GM21528 (cell line): ENCODE data around the gene BAG5.
"Not testable (repeated sequence)": the region's sequence is repeated elsewhere in the genome, so short reads cannot be mapped to it uniquely, and the experiment has no call there.

ENCODE experiments used
- ATAC-seq: cut with Tn5 transposase; IDR thresholded peaks from one replicate; pipeline ENCODE4 v1.9.1; 2021; ENCODE audit warnings: mild to moderate bottlenecking, moderate library complexity; ENCODE audit not compliant: unreplicated experiment, low FRiP score

BAG5 gene

DNA sequence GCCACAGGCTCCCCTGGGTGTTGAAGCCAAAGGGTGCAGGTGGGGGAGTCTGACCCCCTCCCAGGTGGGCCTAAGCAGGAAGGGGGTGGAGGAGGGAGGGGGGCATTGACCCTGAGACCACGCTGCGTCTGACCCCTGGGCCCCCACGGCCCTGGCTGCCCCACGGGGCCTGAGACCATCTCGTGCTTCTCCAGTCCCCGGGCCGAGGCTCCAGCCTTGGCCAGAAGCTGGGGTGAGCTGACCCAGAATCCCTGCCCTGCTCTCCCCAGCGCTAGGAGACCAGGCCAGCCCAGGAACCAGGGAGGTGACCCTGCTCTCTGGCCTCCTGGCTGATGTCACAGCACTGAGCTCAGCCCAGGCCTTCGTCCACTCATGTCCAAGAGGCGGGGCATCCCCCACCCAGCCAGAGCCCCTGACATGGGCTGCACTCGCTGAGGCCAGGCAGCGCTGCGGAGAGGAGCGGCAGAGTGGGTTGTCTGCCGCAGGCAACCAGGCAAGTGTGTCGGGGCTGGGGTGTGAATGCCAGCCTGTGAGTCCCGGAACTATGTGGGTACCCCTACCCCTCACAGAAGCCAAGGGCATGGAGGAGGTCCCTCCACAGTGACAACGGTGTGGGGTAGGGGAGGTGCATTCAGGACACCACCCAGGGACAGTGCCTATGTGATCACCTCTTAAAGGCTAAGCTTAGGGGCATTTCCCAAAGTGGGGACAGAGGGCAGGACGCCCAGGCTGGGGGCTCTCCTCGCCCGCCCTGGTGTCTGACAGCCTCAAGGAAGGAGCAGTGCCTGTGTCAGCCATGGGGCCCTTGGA, 27.2 kb downstream of the BAG5 start:
- ATAC-seq = no peak

DNA sequence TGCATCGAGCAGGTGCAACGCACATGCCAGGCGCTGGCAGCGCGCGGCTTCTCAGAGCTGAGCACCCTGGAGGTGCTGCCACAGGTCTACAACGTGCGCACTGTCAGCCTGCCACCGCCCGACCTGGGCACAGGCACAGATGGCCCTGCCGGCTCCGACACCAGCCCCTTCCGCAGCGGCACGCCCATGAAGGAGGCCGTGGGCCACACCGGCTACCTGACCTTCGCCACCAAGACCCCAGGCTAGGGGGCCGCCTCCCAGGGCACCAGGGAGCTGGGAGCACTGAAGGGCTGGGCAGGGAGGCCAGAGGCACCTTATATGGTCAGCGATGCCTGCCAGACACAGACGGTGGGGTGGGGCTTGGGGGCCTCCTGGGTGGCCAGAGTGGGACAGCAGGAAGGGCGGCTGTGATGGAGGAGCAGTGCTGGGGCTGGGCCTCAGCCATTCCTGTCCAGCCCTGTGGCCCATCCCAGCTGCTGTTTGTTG, 27.8 kb downstream of the BAG5 start:
- ATAC-seq = no peak

DNA sequence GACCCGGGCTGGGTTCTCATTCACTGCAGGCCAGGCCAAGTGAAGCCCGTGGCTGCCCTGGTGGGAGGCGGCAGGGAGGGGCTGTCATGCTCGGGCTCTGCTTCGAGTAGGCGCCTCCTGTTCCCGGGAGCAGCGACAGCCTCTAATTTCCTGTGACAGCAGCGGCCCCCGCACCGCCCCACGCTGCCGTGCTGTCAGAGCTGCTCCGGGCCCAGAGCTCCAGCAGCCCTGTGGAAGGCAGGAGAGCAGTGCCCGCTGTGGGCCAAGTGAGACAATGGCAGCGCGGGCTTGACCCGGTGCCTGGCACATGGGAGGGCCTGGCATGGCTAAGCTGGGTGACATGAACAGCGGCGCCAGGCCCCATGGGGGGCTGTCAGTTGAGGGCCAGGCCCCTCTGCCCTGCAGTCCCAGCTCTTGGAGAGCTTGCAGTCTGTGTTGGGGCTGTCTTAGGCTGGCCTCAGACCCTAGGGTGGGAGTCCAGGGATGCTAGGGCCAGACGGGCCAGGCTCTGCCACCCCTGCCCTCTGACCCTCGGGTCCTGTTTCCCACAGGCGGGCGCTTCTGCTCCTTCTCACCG, 28.4 kb downstream of the BAG5 start:
- no peak for ATAC-seq

GRCh38 chr14:103533137-103533998, 29.1 kb downstream of the BAG5 start:
- ATAC-seq = no peak

GRCh38 chr14:103532216-103533136, 30.0 kb downstream of the BAG5 start:
- no peak for ATAC-seq

GRCh38 chr14:103531421-103532215, 30.8 kb downstream of the BAG5 start:
- ATAC-seq = no peak

- ATAC-seq = no peak
These were observed 31.6 kb downstream of the BAG5 start for GRCh38 chr14:103530831-103531230.

GRCh38 chr14:103530390-103530789, 32.1 kb downstream of the BAG5 start:
- no peak for ATAC-seq

- no peak for ATAC-seq
These were observed 32.8 kb downstream of the BAG5 start for GRCh38 chr14:103529383-103530365.

- ATAC-seq = peak; percentile 43
These were observed 33.7 kb downstream of the BAG5 start, which contains the start of gene TRMT61A for GRCh38 chr14:103528587-103529382. TRMT61A (plus strand) TSS chr14:103529196; CDS start chr14:103529979, 783 bp downstream.

GRCh38 chr14:103528146-103528586, 34.3 kb downstream of the BAG5 start:
- ATAC-seq = no peak

DNA sequence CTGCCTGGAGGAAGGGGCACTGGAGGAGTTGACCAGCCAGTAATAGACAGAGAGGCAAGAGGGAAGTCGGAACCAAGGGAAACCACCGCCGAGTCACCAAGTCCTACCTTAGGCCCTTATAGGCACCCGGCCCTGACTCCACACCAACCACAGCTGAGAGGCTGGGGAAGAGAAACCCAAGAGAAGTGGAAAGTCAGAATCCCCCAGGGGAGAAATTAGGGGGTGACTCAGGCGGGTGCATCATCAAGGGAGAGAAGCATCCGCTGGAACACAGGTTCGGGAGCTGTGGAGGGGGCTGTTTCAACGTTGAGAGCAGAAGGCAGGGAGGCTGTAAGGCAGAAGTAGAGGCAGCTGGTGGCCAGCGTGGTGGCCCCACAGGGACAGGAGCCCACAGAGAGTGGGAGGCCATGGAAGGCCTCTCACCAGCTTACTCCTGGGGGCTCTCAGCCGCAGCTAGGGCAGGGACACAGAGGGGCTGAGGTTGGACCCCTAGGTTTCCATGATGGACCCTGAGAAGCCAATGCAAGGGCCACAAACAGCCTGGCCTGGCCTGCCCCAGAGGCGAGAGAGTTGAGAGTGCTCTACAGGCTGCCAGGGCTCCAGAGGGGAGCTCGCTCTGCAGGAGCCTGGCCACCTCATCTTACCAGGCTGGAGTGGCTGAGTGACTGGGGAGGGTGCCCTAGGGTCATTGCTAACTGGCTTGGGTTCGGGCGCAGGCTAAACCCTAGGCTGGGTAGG, 34.9 kb downstream of the BAG5 start:
- no peak for ATAC-seq

- no peak for ATAC-seq
These were observed 35.6 kb downstream of the BAG5 start for GRCh38 chr14:103526914-103527248.

DNA sequence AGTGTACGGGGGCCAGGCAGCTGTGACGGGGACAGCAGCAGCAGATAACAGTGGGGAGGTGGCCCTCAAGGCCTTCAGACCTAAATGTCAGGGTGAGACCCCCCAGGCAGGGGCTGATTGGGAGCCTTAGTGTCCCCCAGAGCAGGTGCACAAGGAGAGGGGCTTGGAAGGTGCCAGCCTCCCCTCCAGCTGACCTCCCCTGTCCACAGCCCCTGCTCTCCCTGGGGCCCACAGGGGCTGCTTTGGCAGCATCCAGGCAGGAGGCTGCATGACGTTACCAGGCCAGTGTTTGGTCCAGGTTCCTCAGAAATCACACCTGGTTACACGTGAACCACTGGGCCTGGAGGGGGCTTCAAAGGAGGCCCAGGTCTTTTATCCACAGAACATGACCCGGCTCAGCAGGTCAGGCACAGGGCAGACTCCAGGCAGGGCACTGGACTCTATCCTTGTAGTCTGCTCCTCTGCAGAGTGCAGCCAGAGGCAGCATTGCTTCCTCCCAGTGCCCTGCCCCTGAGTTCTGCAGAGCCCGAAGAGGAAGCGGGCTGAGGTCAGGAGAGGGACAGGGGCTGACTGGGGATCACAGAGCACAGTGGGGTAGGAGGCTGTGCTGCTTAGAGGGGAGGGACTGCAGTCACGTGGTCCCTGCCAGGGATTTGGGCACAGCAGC, 36.1 kb downstream of the BAG5 start:
- ATAC-seq = no peak

DNA sequence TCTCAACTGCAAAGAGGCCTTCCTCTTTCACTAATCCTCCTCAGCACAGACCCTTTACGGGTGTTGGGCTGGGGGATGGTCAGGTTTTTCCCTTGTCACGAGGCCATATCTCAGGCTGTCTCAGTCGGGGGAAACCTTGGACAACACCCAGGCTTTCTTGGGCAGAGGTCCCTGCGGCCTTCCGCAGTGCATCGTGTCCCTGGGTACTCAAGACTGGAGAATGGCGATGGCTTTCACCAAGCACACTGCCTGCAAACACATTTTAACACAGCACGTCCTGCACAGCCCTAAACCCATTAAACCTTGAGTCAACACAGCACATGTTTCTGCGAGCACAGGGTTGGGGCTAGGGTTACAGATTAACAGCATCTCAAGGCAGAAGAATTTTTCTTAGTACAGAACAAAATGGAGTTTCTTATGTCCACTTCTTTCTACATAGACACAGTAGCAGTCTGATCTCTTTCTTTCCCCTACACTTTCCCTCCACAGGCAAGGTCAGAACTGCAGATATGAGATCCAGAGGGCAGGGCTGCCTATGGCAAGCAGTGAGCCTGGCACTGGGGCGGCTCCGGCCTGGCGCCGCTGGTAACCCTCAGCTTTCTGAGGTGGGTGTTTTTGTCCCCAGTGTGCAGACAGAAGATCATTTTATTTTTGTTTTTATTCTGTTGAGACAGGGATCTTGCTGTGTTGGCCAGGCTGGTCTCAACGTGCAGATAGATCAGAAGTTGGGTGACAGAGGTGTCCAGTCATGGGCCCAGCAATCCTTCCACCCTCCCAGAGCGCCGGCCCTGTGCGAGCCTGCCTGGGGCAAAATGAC, 36.8 kb downstream of the BAG5 start:
- not testable (repeated sequence) for ATAC-seq
